C4-2B (cell line): Measurements from ENCODE around the gene CACTIN.

ENCODE experiments used
- CTCF ChIP-seq: fragments of 450-650 bp; conservative IDR thresholded peaks from 2 replicates; pipeline ENCODE4 v1.5.1; 2017; ENCODE audit warnings: mild to moderate bottlenecking
- ZFX ChIP-seq: fragments of 450-650 bp; IDR thresholded peaks from 2 replicates; pipeline ENCODE4 v1.6.1; 2017

DNA sequence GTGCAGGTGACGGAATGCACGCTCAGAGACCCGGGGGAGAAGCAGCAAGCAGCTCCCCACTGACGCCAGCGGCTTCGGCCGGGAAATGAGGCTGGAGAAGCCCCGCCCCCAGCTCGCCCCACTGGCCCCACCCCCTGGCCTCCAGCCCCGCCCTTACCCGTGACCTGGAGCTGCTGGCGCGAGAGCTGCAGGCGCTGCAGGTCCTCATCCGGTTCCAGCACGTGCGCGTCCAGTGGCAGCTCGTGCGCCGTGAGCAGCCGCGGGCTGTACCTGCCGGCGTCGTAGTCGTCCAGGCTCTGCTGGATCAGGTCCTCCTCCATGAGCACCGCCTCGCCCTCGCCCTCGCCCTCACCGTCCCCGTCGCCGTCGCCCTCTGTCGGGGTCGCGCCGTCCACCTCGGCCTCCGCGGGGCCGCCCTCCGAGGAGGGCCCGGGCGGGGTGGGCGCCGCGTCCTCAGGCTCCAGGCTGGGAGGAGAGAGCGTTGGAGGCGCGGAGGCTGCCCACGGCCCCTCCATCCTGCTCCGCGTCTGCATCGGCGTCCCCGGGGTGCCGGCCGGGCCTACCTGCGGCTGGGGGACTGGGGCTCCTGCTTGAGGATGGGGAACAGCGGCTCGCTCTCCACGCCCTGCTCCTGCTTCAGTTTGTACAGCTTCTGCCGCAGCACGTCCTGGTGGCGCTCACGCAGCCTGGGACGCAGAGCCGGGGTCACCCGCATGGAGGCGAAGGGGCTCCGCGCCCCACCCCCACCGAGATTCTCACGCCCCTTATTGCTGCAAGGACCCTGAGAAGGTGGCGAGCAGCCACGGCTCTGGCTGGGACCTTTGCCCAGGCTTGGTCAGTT is 13.5 kb downstream of the CACTIN start:
- no peak for TF ChIP-seq CTCF
- TF ChIP-seq ZFX = no peak
